8988T (cell line): Measurements from ENCODE around the gene ALG6.

Experiments used
- DNase-seq: peaks from one replicate; pipeline ENCODE4 v3.0.0; 2011

ALG6 gene

DNA sequence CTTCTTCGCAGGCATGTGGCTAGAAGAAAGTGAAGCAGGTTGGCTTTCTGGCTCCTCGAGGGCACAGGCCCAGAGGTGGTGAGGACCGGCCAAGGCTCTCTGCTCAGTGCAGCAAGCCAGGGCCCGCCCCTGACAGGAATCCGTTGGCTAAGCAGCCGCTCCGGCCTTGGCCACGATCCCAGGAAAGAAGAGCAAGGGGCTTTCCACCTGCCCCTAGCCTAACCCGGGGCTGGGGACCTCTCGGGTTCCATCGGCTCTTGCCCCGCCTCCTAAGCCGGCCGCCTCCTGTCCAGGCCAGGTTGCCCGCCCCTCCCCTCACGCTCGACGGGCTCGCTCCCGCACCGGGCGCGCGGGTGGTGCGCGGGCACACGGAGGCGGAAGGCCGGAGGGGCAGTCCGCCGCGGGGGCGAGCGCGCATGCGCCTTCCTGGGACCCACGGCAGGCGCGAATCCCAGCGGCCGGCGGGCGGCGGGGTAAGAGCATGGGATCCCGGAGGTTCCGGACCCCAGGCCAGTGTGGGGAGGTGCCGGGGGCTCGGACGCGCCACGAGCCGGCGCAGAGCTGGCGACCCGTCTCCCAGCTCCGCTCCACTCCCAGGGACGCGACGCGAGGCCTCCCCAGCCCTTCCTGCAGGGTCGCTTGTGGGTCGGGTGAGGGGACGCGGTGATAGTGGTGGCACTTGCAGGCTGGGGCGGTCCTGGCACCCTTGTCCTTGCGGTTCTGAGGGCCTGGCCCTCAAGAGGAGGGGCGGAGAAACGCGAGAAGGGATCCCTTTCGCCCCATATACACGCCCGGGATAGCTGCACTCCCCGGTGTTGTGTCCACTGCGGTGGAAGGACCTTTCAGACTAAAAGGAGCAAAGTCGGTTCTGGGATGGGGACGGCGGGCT, at the start of gene ALG6:
Gene ALG6, plus strand, starts transcription at position 413 of the 889 bp plus-strand sequence. CDS start 3,351 bp downstream, outside the sequence.
- peak; percentile 80 for DNase-seq

DNA sequence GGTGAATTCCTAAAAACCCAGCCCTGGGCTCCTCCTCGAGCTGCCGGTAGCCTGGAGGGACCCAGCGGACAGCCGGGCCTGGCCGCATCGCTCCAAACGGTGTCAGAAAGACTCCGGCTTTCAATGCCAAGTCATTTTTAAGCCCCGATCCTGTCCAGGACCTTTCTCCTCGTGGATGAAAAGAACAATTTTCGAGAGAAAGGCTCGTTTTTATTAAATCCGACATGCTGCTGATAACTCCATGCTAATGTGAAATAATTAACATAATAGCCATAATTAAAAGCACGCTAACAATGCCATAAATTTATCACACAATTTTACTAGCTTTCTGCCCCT, 49.6 kb upstream of the ALG6 start:
- DNase-seq: no peak

GRCh38 chr1:63318201-63318979, 49.0 kb upstream of the ALG6 start:
- no peak for DNase-seq

GRCh38 chr1:63319046-63320021, 48.1 kb upstream of the ALG6 start:
- DNase-seq: no peak

DNA sequence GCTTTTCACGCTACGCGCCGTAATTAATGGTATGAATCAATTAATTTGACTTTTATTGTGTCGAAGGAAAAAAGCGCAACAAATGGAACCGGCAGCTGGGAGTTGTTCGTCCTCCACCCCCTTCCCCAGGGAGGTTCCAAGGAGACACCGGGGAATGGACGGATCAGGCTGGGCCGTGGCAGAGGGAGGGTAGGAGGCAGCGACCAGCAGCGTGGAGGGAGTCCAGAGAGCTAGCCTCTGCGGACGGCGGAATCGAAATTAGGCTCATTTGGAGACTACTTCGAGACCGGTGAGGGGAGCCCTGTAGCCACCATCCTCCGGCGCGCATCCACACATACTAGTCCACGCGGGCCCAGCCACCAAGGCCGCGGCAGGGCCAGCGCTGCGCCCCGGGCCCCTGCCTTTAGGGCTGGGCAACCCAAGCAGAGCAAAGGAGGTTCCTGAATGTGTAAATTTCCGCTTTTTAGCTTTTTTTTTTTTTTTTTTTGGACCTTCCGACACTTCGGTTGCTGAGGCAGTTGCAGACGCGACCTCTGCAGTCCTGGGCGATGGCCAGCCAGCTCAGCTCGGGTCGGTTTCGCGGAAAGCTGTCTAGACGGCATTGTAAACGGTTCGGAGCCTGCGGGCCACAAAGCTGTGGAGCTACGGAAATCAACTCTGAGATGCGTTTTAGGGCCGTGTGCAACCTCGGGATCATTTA, 47.3 kb upstream of the ALG6 start:
- no peak for DNase-seq

- DNase-seq: no peak
Observed at GRCh38 chr1:63321066-63321784, 46.2 kb upstream of the ALG6 start.

- no peak for DNase-seq
Observed at GRCh38 chr1:63321785-63322113, 45.7 kb upstream of the ALG6 start.

DNA sequence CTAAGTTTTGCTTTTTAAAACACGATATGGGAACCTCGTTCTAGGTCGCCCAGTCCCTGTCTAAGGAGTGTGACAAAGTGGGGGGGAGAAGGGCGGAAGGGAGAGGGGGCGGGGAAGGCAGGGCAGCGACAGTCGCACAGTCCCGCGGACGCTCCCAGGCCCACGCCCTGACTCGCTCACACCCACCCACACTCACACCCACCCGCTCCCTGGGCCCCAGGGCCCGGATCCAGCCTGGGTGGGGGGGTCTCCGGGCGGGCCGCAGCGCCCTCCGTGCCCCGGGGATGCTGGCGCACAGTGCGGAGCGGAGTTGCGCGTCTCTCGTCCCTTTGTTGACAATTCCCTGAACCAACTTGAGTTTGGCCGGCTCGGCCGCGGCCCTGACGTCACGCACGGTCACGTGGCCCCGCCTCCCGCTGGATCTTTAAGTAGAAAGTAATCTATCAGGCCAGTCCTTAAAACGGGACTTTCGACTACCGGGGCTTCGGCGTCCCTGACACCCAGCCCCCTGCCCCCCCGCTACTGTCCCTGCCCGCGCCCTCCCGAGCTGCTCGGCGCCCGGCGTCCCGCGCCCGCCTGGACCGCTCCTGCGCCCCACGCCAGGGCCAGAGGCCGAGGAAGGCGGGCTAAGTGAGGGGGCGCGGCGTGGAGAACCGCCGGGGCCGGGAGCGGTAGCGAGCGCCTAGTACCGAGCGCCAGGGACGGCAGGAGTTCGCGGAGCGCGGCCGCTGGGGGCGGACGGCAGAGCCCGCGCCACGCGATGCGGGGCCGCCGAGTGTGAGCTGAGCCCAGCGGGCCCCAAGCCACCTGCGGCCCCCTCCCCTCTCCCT, 45.1 kb upstream of the ALG6 start, which contains the start of gene FOXD3:
Gene FOXD3, plus strand, starts transcription at position 454 of the 830 bp plus-strand sequence. CDS start 492 bp downstream, outside the sequence.
- peak; percentile 69 for DNase-seq

- no peak for DNase-seq
Observed at GRCh38 chr1:63322944-63323864, 44.2 kb upstream of the ALG6 start.

DNA sequence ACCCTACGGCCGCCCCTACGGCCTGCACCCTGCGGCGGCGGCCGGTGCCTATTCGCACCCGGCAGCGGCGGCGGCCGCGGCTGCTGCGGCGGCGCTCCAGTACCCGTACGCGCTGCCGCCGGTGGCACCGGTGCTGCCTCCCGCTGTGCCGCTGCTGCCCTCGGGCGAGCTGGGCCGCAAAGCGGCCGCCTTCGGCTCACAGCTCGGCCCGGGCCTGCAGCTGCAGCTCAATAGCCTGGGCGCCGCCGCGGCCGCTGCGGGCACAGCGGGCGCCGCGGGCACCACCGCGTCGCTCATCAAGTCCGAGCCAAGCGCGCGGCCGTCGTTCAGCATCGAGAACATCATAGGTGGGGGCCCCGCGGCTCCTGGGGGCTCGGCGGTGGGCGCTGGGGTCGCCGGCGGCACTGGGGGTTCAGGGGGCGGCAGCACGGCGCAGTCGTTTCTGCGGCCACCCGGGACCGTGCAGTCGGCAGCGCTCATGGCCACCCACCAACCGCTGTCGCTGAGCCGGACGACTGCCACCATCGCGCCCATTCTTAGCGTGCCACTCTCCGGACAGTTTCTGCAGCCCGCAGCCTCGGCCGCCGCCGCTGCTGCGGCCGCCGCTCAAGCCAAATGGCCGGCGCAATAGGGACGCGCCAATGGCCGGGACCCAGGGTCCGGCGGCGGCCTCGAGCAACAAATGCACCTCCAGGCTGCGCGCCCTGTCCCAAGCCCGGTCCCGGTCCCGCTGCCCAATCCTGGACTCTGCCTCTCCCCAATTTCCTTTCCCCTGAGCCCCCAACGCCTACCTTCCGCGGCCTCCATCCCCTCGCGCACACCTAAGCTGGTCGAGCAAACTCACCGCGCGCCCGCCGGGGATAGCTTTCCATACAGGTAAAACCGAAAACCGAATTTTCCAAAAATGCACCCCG, 43.3 kb upstream of the ALG6 start:
- DNase-seq: no peak

GRCh38 chr1:63324779-63325119, 42.7 kb upstream of the ALG6 start:
- no peak for DNase-seq

DNA sequence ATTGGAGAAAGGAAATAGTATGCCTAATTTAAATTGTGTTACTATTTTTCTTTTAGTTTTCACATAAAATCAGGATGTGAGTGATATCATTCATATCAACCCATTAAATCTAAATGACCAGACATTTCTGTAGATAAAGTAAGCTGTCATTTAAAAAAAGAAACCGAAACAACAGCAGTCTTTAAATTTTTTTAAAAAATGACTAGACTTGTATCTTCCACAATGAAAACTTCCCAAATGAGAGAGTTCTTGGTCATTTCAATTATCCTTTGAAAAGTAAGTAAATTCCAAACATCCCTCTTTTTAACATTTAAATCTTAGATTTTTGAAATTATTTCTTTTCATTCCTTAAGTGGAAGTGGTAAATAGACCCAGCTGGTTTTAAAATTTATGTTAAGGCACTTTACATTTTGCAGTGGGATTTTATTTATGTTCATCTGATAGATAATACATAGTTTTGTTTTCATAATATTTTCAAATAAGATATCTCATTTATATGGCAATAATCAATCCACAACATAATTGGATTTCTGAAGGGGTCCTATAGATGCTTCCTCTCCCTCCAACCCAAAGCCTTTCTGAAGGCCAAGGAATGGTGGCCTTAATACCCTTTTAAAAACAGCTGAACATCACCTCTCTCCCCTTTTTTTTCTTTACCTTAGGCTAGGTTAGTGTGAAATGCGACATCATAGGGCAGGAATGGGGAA, 42.0 kb upstream of the ALG6 start:
- no peak for DNase-seq

DNA sequence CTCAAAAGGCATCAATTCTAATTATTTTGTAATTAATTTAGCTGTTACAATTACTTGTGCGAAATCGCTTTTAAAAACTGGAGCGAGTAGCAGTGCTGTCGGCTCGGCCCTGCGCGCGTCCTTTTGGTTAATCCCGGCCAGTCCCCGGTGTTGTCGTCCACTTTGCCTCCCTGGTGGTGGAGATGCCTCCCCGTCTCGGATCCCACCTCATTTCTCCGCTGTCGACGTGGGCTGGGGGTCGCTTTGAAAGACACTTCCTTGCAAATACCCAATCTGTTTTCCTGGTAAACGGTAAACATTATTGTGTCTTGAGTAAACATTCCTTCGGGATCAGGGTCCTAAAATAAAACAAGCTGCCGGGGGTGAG, 41.3 kb upstream of the ALG6 start:
- DNase-seq: no peak

GRCh38 chr1:63326473-63327380, 40.7 kb upstream of the ALG6 start:
- DNase-seq: no peak

- DNase-seq: peak; percentile 83
Observed at GRCh38 chr1:63327417-63328054, 39.9 kb upstream of the ALG6 start.

DNA sequence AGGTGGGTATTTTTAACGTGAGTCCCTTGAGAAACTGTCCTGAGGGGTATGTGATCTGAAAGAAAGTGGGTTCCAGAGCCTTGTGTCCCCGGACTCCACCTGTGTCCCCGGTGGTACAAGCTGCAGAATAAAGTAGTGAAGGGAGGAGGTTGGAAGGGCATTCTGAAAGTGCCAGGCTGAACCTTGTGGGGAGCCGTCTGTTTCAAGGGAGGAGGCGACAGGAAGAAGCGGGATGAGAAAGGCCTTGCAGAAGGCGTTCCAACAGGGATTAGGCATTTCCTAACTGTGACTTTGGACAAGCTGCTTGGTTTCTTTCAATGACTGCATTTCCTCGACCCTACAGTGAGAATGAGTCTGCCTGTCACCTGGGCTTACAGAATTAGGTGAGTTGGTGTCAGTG, 39.3 kb upstream of the ALG6 start:
- DNase-seq: no peak
